ENCODE data around the gene PGC.

DNA sequence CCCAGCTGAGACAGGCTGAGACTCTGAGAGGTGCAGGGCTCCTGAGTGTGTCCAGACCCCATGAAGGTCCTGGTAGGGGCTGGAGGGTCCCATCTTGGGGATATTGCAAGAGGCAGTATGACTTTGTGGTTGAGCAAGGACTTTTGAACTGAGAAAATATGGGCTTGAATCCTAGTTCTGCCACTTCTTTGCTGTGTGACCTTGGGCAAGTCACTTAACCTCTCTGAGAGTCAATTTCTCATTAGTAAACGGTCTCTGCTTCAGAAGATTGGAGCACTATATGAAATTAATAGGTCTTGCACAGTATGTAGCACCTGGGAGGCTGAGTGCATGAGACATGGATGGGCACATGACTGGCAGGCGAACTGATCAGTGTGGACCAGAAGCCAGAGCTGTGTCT, 54.5 kb downstream of the PGC start:
- TF ChIP-seq POLR2A (IDR thresholded peaks at IDR 0.05) (no peak), POLR2AphosphoS5 (IDR thresholded peaks at IDR 0.05) (no peak), EP300 (IDR thresholded peaks at IDR 0.05) (no peak)
- TF ChIP-seq, protein P1, sequence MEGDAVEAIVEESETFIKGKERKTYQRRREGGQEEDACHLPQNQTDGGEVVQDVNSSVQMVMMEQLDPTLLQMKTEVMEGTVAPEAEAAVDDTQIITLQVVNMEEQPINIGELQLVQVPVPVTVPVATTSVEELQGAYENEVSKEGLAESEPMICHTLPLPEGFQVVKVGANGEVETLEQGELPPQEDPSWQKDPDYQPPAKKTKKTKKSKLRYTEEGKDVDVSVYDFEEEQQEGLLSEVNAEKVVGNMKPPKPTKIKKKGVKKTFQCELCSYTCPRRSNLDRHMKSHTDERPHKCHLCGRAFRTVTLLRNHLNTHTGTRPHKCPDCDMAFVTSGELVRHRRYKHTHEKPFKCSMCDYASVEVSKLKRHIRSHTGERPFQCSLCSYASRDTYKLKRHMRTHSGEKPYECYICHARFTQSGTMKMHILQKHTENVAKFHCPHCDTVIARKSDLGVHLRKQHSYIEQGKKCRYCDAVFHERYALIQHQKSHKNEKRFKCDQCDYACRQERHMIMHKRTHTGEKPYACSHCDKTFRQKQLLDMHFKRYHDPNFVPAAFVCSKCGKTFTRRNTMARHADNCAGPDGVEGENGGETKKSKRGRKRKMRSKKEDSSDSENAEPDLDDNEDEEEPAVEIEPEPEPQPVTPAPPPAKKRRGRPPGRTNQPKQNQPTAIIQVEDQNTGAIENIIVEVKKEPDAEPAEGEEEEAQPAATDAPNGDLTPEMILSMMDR (IDR thresholded peaks at IDR 0.05) = no peak
